ENCODE results near the gene SPIRE2. TPM values are rescaled to one million over a fixed set of nuclear protein-coding genes. Genes with fewer than 3 reads are reported as not detected.
"Not testable (repeated sequence)": the region's sequence is repeated elsewhere in the genome, so short reads cannot be mapped to it uniquely, and the experiment has no call there.

SPIRE2 gene
- total RNA-seq, 1 experiment from 2014 or later: 6.9 TPM

DNA sequence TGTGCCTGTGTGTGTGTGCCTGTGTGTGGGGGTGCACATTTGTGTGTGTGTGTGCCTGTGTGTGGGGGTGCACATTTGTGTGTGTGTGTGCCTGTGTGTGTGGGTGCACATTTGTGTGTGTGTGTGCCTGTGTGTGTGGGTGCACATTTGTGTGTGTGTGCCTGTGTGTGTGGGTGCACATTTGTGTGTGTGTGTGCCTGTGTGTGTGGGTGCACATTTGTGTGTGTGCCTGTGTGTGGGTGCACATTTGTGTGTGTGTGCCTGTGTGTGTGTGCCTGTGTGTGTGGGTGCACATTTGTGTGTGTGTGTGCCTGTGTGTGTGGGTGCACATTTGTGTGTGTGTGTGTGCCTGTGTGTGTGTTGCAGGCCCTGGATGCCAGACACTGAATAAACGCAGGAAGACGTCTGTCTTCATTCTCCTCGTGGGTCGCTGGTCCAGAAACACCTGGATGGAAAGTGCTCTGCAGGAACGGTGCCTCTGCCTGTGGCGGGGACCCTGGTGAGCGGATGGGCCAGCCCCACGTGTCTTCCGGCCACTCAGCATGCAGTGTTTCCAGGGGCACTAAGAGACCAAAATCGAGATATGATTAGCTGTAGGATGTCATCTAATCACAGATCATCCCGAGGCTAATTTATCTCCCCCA lies 86.5 kb downstream of the SPIRE2 start:
- DNase-seq (ENCODE audit: low read depth): not testable (repeated sequence)

DNA sequence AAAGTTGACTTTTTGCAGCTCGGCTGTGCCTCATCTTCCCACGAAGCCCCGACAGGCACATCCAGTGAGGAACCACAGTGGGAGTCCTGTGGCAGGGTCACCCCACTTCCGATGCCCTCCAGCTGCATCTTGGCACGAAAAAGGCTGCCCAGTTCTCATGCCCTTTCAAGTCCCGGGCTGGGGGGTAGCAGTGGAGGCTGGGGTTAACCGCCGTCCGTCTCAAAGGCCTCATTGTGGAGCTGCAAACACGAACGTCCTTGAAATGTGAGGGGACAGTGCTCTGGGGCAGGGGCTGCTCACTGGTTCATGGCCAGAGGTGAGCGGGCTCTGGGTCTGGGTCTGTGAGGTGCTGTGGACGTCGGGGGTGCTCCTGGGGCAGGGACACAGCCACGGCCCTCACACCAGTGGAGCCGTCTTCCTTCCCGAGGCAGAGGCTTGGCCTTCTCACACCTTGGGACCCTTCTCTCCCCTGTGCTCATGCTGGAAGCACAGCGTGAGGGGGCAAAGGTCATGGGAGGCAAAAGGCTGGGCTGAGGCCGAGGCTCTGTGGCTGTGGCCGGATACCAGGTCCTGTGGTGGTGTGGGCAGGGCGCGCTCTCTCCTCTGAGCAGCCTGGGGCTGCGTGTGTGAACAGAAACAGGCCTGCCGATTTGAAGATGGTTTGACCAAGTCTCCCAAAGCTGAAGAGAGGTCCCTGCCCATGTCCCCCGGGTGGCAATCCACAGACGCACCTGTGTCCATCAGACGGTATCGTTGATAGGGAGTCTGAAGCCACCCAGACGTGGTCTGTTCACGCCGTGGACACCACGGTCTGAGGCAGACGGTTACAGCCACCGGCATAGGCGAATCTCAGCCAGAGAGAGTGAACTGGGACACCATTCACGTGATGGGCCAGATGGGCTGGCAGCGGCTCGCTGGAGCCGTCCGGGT lies 87.3 kb downstream of the SPIRE2 start:
- DNase-seq (ENCODE audit: low read depth): no peak

DNA sequence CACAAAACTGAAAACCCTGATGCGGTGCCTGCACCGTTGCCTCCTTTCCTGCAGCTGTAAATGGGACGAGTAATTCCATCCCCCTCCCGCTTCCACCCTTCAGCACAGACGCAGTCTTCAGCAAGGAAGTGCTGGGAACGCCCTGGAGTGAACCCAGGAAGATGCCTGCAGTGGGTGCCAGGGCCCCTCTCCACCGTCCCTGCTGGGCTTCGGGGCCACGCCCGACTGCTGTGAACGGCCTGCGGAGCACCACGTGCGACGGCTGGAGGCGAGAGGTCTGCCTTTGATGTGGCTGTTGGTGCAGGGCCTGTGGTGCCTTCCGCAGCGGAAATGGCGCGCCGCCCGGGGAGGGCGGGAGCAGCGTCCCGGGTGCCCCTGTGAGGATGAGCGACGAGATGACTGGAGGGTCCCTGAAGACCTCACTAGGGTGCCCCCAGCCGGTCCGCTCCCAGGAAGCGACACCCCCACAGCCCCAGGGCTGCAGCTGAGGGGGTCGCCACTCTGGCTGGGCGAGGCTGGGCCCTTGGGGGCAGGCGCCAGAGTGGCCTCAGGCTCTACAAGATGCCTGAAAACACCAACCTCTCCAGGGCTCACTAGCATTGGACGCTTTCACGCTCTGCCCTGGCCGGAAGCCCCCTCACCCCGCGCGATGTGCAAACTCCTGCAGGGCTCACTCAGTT lies 89.6 kb downstream of the SPIRE2 start:
- peak; percentile 79 for DNase-seq (ENCODE audit: low read depth)

DNA sequence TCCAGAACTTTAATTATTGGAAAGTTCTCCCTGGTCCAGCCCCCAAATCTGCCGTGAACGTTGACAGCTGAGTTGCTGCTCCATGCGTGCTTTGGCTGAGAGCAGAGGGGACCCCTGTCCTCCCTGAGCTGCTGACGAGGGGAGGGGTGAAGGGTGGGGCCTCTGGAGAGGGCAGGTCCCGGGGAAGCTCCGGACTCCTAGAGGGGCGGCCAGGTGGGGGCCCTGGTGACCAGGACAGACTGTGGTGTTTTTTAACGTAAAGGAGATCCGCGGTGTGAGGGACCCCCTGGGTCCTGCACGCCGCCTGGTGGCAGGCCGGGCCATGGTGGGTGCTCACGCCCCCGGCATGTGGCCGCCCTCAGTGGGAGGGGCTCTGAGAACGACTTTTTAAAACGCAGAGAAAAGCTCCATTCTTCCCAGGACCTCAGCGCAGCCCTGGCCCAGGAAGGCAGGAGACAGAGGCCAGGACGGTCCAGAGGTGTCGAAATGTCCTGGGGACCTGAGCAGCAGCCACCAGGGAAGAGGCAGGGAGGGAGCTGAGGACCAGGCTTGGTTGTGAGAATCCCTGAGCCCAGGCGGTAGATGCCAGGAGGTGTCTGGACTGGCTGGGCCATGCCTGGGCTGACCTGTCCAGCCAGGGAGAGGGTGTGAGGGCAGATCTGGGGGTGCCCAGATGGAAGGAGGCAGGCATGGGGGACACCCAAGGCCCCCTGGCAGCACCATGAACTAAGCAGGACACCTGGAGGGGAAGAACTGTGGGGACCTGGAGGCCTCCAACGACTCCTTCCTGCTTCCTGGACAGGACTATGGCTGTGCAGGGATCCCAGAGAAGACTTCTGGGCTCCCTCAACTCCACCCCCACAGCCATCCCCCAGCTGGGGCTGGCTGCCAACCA lies 90.4 kb downstream of the SPIRE2 start, which contains the start of gene MC1R:
Gene MC1R, plus strand, starts transcription at position 410 of the 895 bp plus-strand sequence. Its CDS starts 397 bp downstream, at position 807.
- peak; percentile 27 for DNase-seq (ENCODE audit: low read depth)

DNA sequence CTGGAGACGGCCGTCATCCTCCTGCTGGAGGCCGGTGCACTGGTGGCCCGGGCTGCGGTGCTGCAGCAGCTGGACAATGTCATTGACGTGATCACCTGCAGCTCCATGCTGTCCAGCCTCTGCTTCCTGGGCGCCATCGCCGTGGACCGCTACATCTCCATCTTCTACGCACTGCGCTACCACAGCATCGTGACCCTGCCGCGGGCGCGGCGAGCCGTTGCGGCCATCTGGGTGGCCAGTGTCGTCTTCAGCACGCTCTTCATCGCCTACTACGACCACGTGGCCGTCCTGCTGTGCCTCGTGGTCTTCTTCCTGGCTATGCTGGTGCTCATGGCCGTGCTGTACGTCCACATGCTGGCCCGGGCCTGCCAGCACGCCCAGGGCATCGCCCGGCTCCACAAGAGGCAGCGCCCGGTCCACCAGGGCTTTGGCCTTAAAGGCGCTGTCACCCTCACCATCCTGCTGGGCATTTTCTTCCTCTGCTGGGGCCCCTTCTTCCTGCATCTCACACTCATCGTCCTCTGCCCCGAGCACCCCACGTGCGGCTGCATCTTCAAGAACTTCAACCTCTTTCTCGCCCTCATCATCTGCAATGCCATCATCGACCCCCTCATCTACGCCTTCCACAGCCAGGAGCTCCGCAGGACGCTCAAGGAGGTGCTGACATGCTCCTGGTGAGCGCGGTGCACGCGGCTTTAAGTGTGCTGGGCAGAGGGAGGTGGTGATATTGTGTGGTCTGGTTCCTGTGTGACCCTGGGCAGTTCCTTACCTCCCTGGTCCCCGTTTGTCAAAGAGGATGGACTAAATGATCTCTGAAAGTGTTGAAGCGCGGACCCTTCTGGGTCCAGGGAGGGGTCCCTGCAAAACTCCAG lies 91.5 kb downstream of the SPIRE2 start:
- no peak for DNase-seq (ENCODE audit: low read depth)

DNA sequence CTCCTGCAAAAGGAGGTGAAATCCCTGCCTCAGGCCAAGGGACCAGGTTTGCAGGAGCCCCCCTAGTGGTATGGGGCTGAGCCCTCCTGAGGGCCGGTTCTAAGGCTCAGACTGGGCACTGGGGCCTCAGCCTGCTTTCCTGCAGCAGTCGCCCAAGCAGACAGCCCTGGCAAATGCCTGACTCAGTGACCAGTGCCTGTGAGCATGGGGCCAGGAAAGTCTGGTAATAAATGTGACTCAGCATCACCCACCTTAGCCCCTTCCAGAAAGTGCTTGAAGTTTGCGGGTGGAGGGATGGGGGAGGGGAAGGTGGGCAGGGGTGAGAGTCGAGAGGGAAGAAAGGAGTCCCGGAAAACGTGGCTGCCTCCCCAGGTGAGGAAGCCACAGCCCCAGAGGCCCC lies 92.4 kb downstream of the SPIRE2 start:
- no peak for DNase-seq (ENCODE audit: low read depth)

Other genes starting within 250 kb of the SPIRE2 start
- 0.46 TPM in 1 of 2 replicates, not detected in the other for gene DPEP1, start 214.8 kb upstream of the SPIRE2 start, total RNA-seq (2014; rRNA removed)
- gene CHMP1A, start 170.8 kb upstream of the SPIRE2 start, total RNA-seq (2014; rRNA removed): 97.0 and 107 TPM in 2 replicates
- gene SPATA33, start 170.6 kb upstream of the SPIRE2 start, total RNA-seq (2014; rRNA removed): 10.7 and 10.9 TPM in 2 replicates
- 60.1 and 67.6 TPM in 2 replicates for gene CDK10, start 141.8 kb upstream of the SPIRE2 start, total RNA-seq (2014; rRNA removed)
- gene SPATA2L, start 126.8 kb upstream of the SPIRE2 start, total RNA-seq (2014; rRNA removed): 13.7 and 17.9 TPM in 2 replicates
- 9.8 and 10.0 TPM in 2 replicates for gene VPS9D1, start 107.6 kb upstream of the SPIRE2 start, total RNA-seq (2014; rRNA removed)
- gene ZNF276, start 106.9 kb upstream of the SPIRE2 start, total RNA-seq (2014; rRNA removed): 10.6 and 11.7 TPM in 2 replicates
- 38.9 and 45.3 TPM in 2 replicates for gene FANCA, start 11.8 kb upstream of the SPIRE2 start, total RNA-seq (2014; rRNA removed)
- 171 and 180 TPM in 2 replicates for gene TCF25, start 45.1 kb downstream of the SPIRE2 start, total RNA-seq (2014; rRNA removed)
- gene MC1R, start 90.4 kb downstream of the SPIRE2 start, total RNA-seq (2014; rRNA removed): 7.6 and 7.7 TPM in 2 replicates
- 443 and 463 TPM in 2 replicates for gene TUBB3, start 94.9 kb downstream of the SPIRE2 start, total RNA-seq (2014; rRNA removed)
- 78.2 and 87.1 TPM in 2 replicates for gene DEF8, start 120.3 kb downstream of the SPIRE2 start, total RNA-seq (2014; rRNA removed)
- gene DBNDD1, start 191.0 kb downstream of the SPIRE2 start, total RNA-seq (2014; rRNA removed): 8.5 and 10.8 TPM in 2 replicates
- gene PRDM7, start 248.9 kb downstream of the SPIRE2 start, total RNA-seq (2014; rRNA removed): not detected in 2 replicates